CD4-positive, alpha-beta T cell treated with Interleukin-10 for 1 hour (primary cell): ENCODE measurements around the gene AQP9.

Experiments used
- DNase-seq: peaks from one replicate; pipeline ENCODE4 v3.0.0-alpha.2; 2020

AQP9 gene

DNA sequence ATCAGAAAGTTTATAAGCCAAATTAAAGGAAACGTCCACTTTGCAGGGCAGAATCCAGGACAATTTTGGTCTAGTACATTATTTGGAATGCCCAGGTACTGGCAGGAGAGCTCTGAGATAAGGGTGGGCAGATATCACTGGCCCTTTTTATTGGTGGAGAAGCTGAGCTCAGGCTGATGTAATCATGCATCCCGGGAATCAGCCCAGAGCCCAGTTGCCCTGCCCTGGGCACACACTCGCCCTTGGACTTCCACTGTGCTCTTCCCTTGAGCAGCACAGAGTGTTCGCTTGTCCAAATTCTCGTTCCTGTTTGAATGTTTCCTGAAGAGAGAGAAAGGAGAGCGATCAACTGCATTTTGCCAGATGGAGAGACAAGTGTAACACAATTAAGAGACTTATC, 3.7 kb downstream of the AQP9 start:
- no peak for DNase-seq

GRCh38 chr15:58142827-58143461, 4.8 kb downstream of the AQP9 start:
- no peak for DNase-seq

GRCh38 chr15:58145606-58146005, 7.4 kb downstream of the AQP9 start:
- no peak for DNase-seq

GRCh38 chr15:58146211-58146610, 8.0 kb downstream of the AQP9 start:
- DNase-seq: no peak

- DNase-seq: peak; percentile 3
Measured at GRCh38 chr15:58146749-58147148, 8.6 kb downstream of the AQP9 start.

- peak; percentile 6 for DNase-seq
Measured at GRCh38 chr15:58147171-58147611, 9.0 kb downstream of the AQP9 start.

GRCh38 chr15:58148120-58148519, 9.9 kb downstream of the AQP9 start:
- no peak for DNase-seq

GRCh38 chr15:58148633-58149445, 10.7 kb downstream of the AQP9 start:
- no peak for DNase-seq

- no peak for DNase-seq
Measured at GRCh38 chr15:58154769-58155168, 16.6 kb downstream of the AQP9 start.

GRCh38 chr15:58159827-58160386, 21.7 kb downstream of the AQP9 start:
- DNase-seq: no peak

- no peak for DNase-seq
Measured at GRCh38 chr15:58161436-58161930, 23.3 kb downstream of the AQP9 start.

- no peak for DNase-seq
Measured at GRCh38 chr15:58163985-58164384, 25.8 kb downstream of the AQP9 start.

DNA sequence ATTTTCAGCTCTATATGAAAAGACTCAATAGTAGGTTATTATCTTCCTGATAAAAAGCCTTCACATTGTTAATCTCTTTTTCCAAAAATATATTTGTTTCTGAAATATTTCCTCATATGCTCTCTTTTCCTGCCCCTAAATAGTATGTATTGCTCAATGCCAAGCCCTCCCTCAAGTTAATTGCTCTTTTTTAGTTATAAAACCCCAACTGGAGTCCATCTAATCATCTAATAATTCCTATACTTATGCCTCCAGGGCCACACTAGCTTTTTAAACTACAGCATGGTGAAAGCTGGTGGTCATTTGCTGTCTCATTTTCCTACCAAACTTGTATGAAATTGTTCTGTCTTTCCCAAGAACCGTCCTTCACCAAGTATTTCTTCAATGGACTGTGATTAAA, 26.7 kb downstream of the AQP9 start:
- DNase-seq: no peak

GRCh38 chr15:58165661-58166060, 27.5 kb downstream of the AQP9 start:
- no peak for DNase-seq

DNA sequence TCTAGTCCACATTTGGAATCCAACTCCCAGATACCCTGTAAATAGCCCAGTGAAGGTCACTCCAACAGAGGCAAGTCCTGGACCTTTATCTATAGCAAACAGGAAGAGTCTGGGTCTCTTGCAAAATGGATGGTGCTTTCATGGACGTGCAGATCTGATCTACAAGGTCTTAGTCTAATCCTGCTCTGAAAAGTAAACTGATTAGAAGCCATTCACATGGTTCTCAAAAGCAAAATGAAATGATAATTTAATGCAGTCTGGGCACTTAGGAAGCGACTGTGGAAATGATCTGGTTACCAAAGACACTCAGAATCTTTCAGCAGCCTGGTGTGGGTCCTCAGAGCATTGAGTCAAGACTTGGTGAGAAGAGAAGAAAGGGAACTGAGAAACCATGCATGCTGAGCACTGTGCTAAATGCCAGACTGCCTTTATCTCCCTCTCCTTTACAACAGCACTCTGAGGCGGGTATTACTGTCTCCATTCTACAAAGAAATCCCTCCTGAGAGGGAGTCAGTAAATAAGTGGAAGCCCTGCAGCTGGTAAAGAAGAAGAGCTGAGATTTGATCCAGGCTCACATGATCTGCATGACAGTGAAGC, 29.0 kb downstream of the AQP9 start:
- no peak for DNase-seq

GRCh38 chr15:58169934-58170333, 31.8 kb downstream of the AQP9 start:
- no peak for DNase-seq

- DNase-seq: no peak
Measured at GRCh38 chr15:58171476-58172061, 33.4 kb downstream of the AQP9 start.

- no peak for DNase-seq
Measured at GRCh38 chr15:58174709-58175108, 36.5 kb downstream of the AQP9 start.

DNA sequence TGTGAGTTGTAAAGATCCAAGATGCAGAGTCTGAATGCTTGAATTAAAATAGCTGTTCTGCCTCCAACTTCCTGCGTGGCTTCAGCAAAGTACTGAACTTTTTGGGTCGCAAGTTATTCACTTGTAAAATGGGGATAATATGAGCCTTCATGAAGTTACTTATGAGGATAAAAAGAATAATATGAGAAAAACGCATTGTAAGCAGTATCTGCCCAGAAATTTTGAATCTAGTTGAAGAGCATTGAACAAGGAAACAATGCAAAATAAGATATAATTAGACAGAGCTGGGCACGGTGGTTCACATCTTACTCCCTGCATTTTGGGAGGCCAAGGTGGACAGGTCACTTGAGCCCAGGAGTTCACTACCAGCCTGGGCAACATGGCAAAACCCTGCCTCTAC, 37.8 kb downstream of the AQP9 start:
- DNase-seq: no peak

GRCh38 chr15:58178668-58179067, 40.5 kb downstream of the AQP9 start:
- no peak for DNase-seq

DNA sequence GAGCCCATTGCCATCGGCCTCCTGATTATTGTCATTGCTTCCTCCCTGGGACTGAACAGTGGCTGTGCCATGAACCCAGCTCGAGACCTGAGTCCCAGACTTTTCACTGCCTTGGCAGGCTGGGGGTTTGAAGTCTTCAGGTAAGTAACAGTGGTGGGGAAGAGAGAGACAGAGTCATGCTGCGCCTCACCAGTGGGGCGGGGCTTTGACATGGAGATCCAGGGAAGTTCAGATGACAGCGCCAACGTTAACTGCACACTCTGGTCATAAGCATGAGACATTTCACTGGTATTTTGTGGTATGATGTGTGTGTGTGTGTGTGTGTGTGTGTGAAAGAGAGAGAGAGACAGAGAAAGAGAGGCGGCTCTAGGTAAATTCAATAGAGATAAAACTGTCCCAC, 41.0 kb downstream of the AQP9 start:
- DNase-seq: no peak

DNA sequence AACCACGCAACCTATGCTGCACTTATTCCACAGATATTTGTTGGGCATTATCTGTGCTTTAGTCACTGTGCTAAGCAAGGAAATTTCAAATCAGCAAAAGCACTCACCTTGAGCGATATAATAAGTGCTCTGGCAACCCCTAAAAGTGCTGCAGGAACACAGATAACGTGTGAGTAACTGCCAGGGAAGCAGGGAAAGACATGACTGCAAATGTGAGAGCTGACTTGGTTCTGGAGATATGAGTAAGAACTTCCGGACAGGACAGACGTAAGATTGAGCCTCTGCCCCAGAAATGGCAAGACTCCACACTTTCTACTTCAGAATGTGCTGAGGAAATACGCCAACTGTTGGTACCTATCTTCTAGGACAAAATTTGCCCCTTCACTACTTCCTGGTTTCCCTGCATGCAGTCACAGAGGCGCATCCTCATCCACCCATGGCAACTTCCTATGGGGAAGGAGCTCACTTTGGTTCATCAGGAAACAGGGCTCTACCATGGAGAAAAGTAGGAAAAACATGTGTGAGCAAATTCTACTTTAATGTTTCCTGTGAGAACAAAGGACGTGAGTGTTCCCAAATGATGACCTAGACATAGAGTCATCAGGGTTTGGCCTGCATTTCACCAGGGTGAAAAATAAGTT, 41.7 kb downstream of the AQP9 start:
- no peak for DNase-seq
